ENCODE results near the gene DCTD.

The DCTD gene

DNA sequence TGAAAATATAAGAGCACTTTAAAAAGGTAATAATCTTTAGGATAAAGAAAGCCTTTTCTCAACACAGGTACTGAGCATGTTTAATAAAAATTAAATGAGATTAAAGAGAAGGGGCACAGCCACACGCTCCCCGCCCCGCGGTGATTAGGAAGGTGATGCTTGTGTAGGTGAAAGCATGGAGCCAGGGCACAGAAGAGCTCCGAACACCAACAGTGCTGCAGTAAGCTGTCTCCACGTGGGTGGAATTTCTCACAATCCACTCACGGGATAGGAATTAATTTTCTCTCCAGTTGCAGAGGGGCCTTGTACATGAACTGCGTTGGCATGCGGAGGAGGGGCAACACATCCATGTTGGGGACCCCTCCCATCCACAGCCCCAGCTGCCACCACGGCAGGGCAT is 27.0 kb downstream of the DCTD start:
- DNase-seq = no peak

DNA sequence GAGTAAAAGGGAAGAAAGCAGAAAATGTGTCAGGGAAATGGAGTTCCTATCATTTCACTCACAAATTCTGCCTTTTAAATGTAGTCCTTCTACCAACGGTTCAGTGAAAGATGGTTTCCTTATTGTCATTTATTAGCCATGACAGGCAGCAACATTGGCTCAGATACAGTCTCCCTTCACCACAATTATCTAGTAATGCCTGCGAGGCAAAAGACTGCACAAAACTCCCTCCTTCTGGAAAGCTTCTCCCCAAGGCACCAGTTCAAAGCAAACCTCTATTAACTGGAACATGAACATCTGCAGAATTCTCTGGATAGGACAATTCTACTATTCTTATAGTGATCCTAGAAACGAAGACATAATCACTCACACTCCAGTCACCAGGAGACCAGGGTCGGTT is 28.3 kb downstream of the DCTD start:
- DNase-seq = no peak

GRCh38 chr4:182886768-182887167 is 30.4 kb downstream of the DCTD start:
- DNase-seq = no peak

- DNase-seq = no peak
These were observed 31.0 kb downstream of the DCTD start for GRCh38 chr4:182886205-182886604.

GRCh38 chr4:182885738-182886077 is 31.5 kb downstream of the DCTD start:
- no peak for DNase-seq

- no peak for DNase-seq
These were observed 32.0 kb downstream of the DCTD start for GRCh38 chr4:182885022-182885737.

- DNase-seq = no peak
These were observed 33.1 kb downstream of the DCTD start for GRCh38 chr4:182884040-182884439.

DNA sequence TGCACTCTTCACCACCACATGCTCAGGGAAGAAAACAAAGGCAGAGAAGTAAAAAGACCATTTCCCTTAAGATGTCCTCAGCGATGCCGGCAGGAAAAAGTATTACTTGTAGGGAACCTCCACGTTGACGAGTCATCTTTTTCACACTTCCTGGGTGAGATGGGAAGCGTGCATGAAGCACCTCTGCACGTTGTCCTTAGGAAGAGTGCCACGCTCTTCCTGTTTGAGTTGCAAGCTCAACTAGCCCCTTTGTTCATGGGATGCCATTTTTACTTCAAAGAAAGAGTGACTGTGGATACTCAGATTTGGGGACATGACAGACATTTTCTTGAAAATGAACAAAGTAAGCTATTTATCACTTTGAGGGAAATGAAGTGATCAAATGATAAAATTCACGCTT is 33.8 kb downstream of the DCTD start:
- DNase-seq = no peak

DNA sequence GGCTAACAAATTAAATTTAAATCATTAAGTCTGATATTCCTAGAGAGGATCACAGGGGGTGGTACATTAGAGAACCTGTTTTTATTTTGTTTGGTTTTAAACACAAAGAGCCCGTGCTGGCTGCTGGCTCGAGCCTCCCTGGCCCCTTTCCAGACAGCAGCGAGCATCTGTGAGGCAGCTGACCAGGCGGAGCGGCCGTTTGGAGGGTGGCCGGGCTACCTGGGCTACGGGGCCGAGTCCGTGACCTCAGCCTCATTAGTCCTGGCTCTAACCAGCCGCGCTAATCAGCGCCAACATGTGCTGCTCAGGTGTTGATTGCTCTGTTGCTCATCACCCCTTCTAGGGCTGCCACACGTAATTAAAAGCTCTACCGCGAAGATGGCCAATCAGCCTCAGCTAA is 35.3 kb downstream of the DCTD start:
- no peak for DNase-seq

GRCh38 chr4:182880387-182881356 is 36.5 kb downstream of the DCTD start:
- DNase-seq = no peak

GRCh38 chr4:182879913-182880312 is 37.3 kb downstream of the DCTD start:
- DNase-seq = no peak

DNA sequence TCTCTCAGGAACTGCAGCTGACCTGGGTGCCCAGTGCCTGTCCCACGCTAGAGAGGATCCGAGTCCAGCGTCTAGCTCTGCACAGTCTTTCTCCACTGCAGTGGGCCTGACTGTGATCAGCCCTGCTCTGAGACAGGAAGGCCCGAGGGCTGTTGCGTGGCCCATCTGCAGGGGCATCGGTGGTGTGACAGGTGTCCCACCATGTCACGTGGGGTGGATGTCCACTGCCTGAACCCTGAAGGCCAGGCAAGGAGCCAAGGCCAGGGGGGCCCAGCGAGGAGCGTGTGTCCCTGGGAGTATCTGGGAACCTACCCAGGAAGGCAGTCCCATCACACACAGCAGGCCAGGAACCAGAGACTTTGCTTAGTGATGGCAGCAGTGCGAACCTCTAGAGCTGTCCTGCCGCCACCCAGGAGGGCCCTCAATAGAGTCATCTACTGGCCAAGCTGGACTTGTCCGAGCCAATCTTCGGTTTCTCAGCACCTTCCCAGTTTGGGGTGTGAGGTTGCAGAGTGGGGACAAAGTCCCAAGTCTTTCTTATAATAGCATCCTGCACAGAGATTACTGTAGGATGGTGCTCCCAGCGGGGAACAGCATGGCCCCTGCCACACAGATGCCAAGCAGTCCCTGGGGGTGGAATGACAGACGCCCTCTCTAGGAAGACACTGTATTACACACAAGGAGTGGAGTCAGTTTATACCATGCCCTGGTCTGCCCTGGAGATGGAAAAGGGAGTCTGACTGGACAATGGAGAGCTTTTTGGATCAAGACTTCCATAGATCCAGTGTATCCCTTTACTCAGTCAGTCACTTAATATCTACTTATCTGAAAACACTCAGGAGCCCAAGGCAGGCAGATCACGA is 38.3 kb downstream of the DCTD start:
- no peak for DNase-seq

- no peak for DNase-seq
These were observed 39.8 kb downstream of the DCTD start for GRCh38 chr4:182877326-182877883.

GRCh38 chr4:182876427-182876826 is 40.8 kb downstream of the DCTD start:
- DNase-seq = no peak

GRCh38 chr4:182875453-182876405 is 41.5 kb downstream of the DCTD start:
- no peak for DNase-seq

DNA sequence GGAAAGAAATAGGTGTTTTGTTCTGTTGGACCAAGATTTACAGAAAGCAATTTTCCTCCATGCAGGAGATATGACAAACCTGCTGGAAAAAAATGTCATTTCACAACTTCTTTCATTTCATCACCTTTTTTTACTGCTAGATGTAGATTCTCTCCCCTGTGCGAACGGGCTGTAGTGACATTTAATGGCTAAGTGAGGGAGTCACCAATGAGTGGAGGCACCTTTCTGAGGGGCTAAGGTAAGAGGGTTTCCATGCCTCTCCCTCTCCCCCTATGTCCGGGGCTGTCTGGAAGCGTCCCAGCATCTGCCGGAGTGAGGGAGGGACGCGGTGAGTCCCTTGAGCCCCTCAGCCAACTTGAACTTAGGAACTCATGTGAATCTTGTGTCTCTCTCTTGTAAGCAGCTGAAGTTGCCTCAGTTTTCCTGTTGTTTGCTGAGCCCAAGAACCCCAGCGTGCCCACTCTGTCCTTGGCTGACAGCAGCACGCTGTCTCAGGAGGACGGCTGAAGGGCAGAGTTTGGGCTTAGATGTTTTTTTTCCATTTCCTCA is 42.3 kb downstream of the DCTD start:
- DNase-seq = no peak

DNA sequence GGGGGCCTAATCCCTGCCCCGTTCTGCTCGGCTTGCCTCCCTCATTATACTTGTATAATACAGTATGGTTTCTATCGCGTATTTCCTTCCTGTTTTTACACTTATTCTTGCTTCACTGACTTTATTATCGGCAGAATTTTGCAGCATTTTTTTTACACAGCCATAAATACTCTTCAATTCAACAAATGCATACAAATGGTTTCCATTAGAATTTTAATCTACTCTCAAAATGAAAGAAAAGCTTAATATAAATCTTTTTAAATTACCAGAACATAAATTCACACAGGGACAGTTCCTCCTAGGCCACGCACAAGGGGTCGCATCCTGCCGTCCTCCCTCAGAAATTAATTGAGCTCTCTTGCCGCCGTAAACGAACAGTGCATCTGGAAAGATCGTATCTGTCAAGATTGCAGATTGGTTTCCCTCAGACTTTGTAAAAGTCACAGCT is 42.9 kb downstream of the DCTD start:
- no peak for DNase-seq

- no peak for DNase-seq
These were observed 43.5 kb downstream of the DCTD start for GRCh38 chr4:182873726-182874125.

- DNase-seq = no peak
These were observed 43.9 kb downstream of the DCTD start for GRCh38 chr4:182873289-182873688.

DNA sequence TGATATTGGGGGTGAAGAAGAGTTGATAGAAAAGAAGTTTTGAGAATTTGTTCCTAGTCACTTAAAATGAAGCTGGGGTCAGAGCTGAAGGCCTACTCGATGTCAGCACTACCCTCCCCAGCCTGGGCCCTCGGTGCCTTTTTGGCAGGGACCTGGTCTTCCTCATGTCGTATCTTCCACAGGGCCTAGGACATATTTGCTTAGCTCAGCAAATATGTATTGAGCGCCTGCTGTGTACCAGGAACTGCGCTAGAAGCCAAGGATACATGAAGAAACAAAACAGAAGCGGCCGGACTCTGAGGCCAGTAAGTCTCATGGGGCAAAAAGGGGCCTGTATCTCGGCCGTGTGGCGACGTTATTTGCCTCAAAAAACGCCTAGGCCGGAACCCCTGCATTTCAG is 44.3 kb downstream of the DCTD start:
- DNase-seq = no peak

DNA sequence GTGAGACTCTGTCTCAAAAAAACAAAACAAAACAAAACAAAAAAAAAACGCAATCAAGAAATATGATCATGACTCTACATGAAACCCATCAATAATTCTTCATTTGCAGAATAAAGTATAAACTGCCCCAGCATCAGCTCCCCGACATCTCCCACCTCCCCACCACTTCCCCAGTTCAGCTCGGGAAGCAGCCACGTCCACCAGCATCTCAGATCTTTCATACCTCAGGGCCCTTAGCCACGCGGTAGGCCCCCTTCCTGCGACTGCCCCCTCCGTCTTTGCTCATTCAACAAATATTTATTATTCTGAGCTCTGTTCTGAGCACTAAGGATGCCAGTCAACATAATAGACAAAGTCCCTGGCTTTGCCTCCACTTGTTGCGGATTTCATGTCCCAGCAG is 45.6 kb downstream of the DCTD start:
- DNase-seq = no peak

All from CD4-positive, alpha-beta T cell treated with Interleukin-1 beta for 1 hour (primary cell).